GM19023 (cell line): Measurements from ENCODE around the gene DIPK1C.

Source experiments
- ATAC-seq: cut with Tn5 transposase; IDR thresholded peaks from one replicate; pipeline ENCODE4 v1.9.1; 2021; ENCODE audit warnings: mild to moderate bottlenecking, moderate library complexity; ENCODE audit not compliant: unreplicated experiment

Gene DIPK1C

DNA sequence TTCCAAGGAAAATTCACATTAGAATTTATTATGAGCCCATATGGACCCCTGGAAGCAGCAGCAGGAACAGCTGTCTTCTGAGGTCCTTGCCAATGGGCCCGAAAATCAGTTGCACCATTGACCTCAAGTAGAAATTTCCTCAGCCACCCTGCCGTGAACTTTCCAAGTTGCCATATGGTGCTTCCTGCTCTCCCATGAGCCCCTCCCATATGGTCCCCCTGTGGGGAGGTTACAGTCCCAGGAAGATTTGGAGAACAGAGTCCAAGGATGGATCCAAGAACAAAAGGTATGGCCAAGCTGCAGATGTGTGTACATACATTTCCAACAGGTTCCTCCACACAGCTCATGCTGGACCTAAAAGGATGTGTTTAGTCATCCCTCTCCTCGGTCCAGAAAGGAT is 34.6 kb downstream of the DIPK1C start:
- ATAC-seq, result no peak

DNA sequence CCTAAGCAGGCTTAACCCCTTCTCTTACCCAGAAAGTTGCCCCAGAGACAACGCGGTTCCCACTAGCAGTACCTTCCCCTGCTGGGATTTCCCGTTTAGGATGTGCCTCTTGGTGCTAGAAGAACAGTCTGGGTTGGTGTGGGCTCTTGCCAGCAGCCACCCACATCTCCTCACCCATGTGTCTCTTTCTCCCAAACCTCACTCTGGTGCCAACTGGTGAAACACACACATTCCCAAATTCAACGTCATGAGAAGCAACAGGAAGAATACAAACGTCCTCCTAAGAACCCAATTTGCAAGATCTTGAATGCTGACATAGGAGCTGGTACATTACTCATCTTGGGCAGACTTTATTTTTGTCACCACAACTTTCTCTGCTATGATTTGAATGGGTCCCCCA is 36.2 kb downstream of the DIPK1C start:
- ATAC-seq, result no peak

DNA sequence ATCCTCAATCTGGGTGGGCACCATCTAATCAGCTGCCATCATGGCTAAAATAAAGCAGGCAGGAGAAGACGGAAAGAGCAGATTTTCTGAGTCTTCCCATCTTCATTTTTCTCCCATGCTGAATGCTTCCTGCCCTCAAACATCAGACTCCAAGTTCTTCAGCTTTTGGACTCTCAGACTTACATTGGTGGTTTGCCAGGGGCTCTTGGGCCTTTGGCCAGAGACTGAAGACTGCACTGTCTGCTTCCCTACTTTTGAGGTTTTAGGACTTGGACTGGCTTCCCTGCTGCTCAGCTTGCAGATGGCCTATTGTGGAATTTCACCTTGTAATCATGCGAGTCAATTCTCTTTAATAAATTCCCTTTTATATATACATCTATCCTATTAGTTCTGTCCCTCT is 36.6 kb downstream of the DIPK1C start:
- ATAC-seq, result no peak

DNA sequence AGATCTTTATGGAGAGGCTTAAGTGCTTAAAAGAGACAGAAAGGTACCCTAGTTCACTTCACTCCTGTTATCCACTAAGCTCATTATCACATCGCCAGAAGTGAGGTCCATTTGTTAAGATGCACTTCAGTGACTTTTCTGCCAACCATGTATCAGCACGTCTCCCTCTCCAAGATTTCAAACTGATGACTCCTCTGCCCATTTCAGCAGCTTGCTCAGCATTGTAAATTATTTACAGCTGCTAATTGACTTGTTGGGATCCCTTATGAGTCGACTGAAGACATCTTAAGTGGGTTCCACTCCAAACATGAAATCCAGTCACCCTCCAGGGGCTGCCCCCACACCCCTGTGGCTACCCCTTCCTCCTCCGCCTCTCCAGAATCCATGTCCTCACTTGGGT is 37.3 kb downstream of the DIPK1C start:
- no peak for ATAC-seq

DNA sequence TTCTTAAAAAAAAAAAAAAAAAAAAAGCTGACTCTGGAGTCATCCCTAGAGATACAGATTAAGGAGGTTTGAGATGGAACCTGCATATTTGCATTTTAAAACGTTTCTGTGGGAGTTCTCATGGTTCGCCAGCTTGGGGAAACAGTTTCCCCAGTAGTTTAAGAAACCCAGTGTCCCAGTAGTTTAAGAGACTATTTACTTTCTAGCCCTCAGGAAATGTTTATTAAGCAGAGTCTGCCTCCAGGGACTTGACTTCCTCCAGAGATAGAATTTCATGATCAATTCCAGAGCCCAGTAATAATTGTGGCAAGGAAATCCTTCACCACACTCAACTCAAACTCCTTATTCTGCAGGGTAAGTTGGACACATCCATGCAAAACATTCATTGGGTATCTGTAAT is 39.1 kb downstream of the DIPK1C start:
- no peak for ATAC-seq

DNA sequence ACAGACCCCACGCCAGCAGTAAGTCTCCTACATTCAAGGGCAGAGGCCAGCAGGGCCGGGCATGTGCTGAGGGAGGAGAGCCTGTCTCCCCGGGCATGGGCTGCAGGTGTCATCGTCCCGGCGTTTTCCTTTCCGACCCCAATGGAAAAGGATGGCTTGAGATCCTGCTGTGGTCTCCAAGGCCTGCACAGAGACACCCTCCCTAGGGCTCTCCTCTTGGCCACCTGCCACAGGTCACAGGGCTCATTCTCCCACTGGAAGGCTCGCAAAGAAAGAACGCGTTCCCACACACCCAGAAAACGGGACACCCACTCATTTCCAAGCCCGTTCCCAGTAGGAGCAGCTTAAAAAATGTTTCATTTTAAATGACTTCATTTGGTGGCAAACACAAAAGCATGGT is 41.0 kb downstream of the DIPK1C start:
- ATAC-seq, result no peak

DNA sequence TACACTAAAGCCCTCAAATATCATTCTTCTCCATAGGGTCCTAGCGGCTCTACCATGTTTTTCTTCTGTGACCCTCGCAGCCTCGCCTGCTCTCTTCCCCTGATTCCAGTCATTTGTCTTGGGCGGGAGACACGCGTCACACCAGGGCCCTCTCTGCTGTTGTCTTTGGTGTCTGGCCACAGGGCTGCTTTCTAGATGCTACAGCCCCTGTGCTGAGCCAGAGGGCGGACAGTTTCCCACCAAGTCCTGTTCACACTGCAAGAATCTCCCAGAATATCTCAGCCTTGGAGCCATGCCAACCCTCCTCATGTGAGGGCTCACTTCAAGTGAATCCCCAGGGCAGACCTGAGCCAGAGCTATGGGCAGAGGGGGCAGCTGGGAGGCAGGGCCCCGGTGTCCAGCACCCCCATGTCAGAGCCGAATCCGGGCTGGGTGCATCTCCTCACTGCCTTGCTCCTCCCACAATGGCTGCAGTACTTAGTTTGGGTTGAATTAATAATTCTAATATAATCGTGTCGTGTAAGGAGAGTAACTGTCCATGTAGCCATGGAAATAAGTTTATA is 42.1 kb downstream of the DIPK1C start:
- ATAC-seq, result no peak

DNA sequence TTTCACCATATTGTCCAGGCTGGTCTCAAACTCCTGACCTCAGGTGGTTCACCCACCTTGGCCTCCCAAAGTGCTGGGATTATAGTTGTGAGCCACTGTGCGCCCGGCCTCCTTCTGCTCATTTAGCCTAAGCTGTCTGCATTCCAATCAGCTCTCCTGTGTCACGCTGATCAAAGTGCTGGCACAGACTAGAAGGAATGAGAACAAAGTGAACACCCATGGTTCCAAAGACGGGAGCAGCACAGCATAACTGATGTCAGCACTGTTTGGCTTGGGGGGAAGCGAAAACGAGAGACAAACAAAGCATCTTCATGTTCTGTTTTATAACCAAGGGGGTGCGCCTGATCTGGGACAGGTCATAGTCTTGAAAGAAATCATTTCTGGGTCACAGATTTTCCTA is 43.3 kb downstream of the DIPK1C start:
- no peak for ATAC-seq

DNA sequence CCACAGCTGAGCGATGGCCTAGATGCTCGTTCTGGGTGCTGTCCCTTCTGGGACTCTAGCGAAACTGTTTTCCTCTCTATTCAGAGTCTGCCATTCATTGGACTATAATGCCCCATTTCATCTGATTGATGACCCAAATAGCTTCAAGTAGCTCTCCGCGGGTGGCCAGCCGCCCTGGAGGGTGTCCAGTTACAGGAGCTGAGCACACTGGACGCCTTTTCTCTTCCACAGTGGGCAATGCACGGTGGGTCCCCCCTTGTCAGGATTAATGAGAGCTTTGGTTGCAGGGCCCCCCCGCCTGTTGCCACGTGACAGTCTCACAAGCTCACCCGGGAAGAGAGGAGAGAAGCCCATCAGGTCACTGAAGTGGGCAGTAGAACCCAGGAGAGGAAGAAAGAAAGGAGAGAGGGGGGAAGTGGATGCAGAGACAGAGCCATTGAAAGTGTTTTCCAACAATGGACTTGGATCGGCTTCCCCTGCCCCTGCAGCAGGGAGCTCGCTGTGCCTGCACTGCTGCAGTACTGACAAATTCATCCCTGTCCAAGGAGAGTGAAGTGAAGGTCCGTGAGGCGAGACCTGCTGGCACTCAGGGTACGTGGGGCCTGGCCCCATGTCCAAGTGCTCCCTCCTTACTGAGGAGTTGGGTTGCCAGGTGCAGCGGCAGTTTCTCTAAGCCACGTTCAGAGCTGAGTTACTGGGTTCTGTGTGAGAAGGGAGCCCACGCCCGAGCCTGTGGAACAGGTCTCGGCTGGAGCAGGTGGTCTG is 44.8 kb downstream of the DIPK1C start:
- ATAC-seq, result no peak

DNA sequence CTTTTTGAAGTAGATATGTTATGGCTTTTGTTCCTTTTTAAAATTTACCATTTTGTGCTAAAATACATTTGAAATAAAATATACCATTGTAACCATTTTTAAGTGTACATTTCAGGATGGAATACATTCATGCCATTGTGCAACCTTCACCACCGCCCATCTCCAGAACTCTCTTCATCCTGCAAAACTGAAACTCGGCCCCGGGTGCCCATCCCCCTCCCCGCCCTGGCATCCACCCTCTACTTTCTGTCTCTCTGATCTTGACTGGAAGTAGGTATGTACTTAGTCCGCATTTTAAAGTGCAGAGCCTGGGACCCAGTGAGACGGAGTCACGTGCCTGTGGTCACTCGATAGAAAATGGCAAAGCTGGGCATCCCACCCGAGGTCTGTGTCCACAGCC is 45.6 kb downstream of the DIPK1C start:
- no peak for ATAC-seq

DNA sequence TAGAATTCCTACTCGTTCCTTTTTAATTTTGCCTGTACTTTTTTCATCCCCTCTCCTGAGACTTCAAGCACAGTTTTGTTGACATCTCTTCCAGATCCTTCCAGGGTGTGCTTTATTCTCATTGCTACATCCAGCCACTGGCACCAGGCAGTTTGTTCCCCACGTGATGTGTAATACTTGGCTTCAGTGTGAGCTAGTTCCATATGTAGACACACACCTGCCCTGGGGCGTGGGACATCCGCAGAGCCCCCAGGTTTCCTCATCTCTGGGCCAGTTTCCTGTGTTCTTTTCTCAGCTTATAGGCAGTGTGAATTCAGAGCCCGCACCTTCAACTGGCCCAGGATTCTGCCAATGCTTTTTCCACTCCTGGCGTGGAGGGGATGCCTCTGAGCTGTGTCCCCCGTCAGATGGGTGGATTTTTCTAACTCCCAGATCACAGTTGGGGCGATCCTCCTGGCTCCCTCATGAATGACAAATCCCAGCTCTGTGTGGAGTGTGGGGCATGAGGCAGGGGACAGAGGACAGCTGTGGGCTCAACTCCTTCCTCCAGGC is 46.6 kb downstream of the DIPK1C start:
- no peak for ATAC-seq

DNA sequence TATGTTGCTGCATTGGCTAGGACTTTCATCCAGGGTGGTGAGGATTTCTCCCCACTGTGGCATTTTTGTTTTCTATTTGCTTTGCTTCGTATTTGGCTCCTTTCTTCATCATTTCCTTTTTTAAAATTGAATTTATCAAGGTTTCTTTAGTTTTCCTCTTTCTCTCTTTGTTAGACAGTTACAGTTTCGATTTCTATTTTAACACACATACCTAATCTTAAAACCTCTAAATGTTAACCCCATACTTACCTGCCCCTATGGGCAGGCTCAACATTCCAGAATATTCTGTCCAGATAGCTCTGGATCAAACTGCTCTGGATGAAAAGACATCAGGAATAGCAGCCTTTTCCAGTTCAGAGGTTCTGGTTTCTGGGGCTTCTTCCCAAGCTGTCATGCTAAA is 49.2 kb downstream of the DIPK1C start:
- ATAC-seq, result no peak

DNA sequence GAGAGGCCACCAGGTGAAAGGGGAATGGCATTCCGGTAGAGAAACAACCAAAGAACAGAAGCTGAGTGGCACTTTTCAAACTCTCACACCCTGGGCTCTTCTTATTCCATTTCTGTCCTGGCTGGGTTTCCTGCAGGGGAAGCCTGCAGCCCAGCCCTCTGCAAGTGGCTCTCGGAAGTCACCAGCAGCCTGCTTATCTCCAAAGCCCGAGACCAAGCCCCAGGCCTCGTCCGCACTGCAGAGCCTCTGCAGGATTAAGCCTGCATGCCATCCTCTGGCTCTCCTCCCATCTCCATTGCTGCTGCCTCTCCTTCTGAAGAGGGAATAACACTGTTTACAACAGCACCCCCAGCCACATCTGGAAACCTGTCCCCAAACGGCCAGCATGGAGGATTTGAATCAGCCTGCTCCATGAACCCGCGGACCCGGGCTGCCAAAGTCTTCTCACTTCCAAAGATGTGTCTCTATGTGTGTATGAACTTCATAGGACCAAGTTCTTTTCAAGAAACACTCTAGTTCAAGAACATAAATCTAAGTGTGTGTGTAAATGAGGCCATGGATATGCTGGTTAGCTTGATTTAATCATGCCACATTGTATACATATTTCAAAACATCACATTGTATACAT is 54.2 kb downstream of the DIPK1C start:
- no peak for ATAC-seq

DNA sequence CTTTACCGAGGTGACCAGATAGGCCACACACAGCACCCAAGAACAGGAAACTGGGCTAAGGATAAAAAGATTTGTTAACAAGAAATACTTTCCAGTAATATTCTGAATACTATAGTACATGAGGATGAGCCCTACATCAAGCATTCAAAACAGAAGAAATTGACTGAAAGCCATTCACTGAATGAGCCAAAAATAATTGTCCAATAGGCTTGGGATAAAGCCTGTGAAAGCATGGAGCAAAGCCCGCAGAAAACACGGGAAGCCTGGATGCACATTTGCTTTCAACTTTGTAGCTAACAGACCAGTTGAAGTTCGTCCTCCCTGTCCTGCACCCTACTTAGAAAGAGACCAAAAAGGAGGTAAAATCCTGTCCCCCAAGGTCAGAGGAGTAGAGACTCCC is 56.3 kb downstream of the DIPK1C start:
- ATAC-seq, result no peak

DNA sequence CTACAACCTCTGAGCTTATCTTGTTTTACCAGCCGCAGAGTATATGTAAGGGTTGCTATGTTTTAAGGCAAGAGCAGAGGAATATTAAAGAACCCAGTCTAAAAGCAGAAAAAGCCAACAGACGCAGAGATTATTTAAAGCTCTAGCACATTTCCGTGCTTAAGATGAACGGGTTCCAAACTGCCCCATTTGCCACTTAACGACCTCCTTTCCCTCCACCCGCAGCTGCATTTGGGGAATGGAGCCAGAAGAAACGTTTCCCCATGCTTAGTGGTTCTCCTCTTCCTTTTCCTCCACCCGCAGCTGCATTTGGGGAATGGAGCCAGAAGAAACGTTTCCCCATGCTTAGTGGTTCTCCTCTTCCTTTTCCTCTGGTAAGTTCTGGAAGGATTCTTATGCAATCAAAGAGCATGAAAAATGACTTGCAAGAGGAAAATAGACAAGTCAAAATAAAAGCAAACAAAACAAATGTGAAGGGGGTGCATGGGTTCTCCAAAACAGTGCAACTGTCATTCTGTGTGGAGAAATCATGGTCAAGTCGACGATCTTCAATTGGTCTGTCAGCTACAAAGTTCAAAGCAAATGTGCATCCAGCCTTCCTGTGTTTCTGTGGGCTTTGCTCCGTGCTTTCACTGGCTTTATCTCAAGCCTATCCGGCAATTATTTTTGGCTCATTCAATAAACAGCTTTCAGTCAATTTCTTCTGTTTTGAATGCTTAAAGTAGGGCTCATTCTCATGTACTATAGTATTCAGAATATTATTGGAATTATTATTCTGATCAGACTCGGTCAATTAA is 57.8 kb downstream of the DIPK1C start:
- no peak for ATAC-seq

DNA sequence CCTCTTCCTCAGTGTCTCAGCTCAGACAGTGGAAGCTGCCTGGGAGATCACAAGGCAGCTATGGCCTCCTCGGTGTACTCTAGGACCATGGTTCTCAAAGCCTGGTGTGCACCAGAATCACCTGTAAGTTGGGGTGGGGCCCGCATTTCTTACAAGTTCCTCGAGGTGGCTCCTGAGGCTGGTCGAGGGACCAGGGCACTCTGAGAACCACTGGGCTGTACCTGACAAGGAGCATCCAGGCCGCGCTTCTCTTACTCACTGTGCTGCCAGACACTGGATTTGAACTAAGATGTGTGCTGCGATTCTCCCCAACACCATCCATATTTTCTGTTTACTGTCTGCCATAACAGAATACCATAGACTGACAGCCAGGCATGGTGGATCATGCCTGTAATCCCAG is 59.5 kb downstream of the DIPK1C start:
- ATAC-seq, result no peak

DNA sequence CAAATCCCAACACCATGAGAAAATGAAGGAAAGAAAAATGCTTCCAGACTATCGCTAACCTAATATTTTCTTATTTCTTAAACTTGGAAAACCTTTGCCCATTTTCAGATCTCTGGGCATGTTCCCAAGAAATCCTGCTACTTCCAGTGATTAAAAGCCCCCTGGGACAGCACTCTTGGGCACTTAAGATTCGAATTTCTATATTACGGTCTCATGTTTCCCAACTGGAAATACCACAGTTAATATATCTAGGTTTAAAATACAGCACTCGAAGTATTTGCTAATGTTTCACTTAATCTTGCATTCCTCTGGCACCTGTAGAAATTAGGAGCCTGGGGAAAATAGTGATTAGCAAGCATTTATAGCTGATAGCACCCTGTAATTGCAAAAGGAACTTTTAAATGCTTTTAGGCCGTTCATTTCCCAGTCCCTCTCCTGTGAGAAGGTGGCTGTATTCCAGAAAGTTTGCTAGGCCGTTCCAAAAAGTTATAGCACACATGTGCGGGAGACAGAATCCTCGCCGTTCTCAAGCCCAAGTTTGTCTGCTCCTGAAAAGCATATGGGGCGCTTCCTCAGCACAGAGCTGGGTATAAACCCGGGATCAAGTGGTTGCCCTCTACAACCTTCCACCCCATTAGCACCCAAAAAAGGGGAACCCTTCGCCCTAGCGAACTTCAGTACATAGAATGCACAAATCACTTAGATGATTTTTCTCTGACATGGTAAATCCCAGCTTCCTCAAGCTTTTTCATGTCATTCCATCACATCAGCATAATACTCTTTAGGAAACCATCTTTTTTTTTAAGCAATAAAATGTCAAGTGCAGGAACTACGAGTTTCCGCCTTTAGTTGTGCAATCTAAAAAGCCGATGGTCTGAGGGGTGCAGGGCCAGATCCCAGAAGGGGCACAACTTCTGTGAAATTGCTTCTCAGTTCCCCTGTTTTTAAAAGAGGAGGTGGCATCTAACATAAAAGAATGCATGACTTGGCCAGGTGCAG is 60.6 kb downstream of the DIPK1C start:
- no peak for ATAC-seq

DNA sequence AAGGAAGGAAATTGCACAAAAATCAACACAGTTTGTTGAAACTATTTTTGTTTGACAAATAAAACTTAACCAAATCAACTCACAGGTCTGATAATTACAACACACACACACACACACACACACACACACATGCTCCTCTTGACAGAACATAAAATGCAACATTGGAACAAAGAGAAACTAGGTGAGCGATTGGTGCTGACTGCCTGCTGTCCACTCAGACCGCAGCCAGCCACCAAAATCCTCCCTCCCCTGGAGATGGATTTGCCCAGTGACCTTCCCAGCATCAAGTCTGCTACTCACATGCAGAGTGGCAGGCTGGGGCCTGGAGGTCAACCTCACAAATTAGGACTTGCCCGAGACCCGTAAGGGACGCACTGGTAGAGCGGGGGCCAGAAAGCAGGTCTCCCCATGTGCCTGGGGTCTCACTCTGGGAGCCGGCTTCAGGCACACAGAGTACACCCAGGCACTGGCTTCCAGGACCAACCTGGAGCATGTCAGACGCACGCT is 61.4 kb downstream of the DIPK1C start:
- ATAC-seq, result no peak

DNA sequence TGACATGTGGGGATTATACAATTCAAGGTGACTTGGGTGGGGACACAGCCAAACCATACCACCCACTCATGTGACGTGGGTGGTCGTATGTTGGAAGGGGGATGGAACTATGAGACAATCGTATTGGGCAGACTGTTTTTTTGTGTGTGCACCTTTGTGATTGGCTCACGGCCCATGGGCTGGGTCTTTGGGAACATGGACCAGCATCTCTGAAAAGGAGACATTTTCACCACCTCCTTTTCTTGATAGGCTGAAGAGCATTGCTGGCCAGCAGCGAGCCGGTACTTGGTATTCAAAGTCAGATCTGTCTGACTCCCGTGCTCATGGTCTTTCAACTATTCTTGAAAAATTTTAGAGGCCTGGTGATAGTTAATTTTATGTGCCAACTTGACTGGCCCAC is 62.1 kb downstream of the DIPK1C start:
- ATAC-seq, result no peak

DNA sequence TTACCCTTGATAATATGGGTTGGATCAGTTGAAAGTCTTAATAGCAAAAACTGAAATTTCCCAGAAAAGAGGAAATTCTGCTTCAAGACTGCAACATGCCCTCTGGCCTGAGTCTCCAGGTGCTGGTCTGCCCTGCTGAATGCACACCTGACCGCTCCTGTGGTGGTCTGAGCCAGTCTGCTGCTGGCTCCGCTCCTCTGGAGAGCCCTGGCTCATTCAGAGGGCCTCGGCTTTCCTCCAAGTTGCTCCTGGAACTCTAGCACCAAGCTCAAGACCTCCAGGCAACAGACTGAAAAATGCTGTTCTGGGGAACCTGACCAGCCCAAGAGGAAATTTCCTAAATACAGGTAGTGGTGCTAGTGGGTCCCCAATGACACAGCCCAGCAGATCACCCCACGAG is 64.8 kb downstream of the DIPK1C start:
- ATAC-seq, result no peak
